Glutamatergic neuron (in vitro differentiated cells): Measurements from ENCODE around the gene DNER. TPM values are rescaled to one million over a fixed set of nuclear protein-coding genes. Genes with fewer than 3 reads are reported as not detected.

ENCODE experiments used
- DNase-seq: peaks from one replicate; pipeline ENCODE4 v3.0.0; 2022
- H3K27ac Mint-ChIP-seq: one replicate; pipeline ENCODE4 v1.8.0; 2020; ENCODE audit warnings: mild to moderate bottlenecking, mixed read lengths, inconsistent platforms; ENCODE audit not compliant: unreplicated experiment
- H3K27me3 Mint-ChIP-seq: one replicate; pipeline ENCODE4 v1.8.0; 2020; ENCODE audit warnings: mild to moderate bottlenecking, moderate library complexity, mixed read lengths, inconsistent platforms; ENCODE audit not compliant: unreplicated experiment
- H3K36me3 Mint-ChIP-seq: one replicate; pipeline ENCODE4 v1.8.0; 2020; ENCODE audit warnings: mild to moderate bottlenecking, mixed read lengths, inconsistent platforms; ENCODE audit not compliant: unreplicated experiment
- H3K4me1 Mint-ChIP-seq: one replicate; pipeline ENCODE4 v1.8.0; 2020; ENCODE audit warnings: mild to moderate bottlenecking, low read depth, mixed read lengths, inconsistent platforms; ENCODE audit not compliant: unreplicated experiment
- H3K4me3 Mint-ChIP-seq: one replicate; pipeline ENCODE4 v1.8.0; 2020; ENCODE audit warnings: mild to moderate bottlenecking, mixed read lengths, inconsistent platforms; ENCODE audit not compliant: unreplicated experiment
- H3K9me3 Mint-ChIP-seq: one replicate; pipeline ENCODE4 v1.8.0; 2020; ENCODE audit warnings: mild to moderate bottlenecking, moderate library complexity, mixed read lengths, inconsistent platforms; ENCODE audit not compliant: unreplicated experiment
- total RNA-seq: library from RNA; stranded (reverse); fragmentation: NEBNext Ultra II Directional; extraction: Animal tissue kit (Norgen Biotek cat#: 25700); gene quantifications from one replicate; pipeline ENCODE4 v1.2.1, GENCODE V29; 2021; ENCODE audit not compliant: unreplicated experiment
- TF ChIP-seq, protein P1 (sequence below): fragments of 200-600 bp; sonication (generic); IDR thresholded peaks from one replicate; pipeline ENCODE4 v1.5.0; 2021; ENCODE audit not compliant: partially characterized antibody, unreplicated experiment

The DNER gene
- total RNA-seq, 1 donor from 2014 or later, result 36.0 TPM

DNA sequence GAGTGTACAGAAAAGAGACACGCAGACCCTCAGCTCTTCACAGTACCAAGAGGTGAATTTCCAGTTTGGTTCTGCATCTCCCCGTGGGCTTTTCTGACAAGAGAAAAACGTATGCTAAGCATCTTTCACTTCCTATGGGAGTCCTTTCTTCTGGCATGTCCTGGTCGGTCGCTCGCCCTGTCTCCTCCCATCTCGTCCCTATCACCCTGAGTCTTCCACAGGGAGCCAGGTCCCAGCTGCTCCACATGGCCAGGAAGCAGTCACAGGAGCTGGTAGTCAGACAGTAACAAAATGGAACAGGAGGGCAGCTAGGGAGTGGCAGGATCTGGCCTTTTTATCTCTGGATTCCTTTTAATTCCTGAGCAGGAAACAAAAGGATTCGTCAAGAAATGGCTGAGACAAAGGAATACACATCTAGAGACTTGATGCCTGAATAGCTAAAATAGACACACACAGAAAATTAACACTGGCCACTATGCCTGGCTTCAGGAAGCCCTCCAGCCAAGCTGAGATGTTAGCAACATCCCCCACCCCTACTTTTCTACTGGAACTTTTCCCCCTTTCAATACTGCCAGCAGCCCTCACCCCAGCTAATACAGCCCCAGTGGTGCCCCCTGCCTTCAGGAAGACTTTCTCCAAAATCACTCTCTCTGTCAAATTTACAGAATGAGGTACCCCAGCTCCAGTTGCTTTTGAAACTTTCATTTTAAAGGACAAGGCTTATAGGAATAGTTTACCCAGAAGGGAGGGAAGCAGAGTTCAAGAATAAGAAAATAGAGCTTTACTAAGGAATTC, 136.1 kb downstream of the DNER start:
- Mint-ChIP-seq H3K4me3 (peak overlapping the region; percentile 20), H3K9me3 (no peaks in the 10 kb centered on the region), H3K27ac (peak overlapping the region; percentile 28), H3K36me3 (no peaks in the 10 kb centered on the region), H3K4me1 (peaks cover 9% of the 10 kb centered on the region), H3K27me3 (peaks cover 3% of the 10 kb centered on the region)
- TF ChIP-seq, protein P1, sequence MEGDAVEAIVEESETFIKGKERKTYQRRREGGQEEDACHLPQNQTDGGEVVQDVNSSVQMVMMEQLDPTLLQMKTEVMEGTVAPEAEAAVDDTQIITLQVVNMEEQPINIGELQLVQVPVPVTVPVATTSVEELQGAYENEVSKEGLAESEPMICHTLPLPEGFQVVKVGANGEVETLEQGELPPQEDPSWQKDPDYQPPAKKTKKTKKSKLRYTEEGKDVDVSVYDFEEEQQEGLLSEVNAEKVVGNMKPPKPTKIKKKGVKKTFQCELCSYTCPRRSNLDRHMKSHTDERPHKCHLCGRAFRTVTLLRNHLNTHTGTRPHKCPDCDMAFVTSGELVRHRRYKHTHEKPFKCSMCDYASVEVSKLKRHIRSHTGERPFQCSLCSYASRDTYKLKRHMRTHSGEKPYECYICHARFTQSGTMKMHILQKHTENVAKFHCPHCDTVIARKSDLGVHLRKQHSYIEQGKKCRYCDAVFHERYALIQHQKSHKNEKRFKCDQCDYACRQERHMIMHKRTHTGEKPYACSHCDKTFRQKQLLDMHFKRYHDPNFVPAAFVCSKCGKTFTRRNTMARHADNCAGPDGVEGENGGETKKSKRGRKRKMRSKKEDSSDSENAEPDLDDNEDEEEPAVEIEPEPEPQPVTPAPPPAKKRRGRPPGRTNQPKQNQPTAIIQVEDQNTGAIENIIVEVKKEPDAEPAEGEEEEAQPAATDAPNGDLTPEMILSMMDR, result no peak
- DNase-seq, result peak; percentile 55

DNA sequence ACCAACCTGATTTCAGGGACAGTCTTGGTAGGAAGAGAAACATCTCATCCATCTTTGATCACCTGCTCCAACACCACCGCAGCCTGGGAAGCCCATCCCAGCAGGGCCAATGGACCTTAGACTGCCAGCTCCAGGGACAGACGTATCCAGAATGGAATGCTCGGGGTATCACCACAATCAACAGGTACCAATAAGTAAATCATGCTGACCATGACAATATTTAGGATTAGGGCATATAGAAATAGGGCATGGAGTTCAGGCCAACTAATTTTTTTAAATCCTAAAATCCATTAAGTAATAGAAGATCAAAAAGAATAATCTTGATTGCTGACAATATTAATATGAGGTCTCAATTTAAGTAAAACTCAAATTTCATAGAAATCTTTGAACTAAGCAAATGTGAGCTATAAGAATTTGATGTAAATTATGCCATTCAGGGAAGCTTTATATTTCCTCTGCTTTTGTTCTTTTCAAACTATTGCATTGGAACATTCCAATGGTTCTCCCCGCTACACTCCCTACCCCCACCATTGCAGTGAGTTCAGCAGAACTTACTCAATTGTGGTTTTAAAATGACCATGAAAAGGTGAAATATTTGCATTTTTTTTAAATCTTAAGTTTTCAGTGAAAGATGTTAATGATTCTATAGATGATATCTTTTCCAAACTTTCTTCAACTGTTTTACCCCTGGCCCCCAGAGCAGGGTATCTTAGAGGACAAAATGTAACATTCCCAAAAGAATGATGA, 138.6 kb downstream of the DNER start:
- H3K27ac Mint-ChIP-seq, result no peak overlapping the region
- H3K4me1 Mint-ChIP-seq, result peaks cover 9% of the 10 kb centered on the region
- no peaks in the 10 kb centered on the region for H3K36me3 Mint-ChIP-seq
- no peak overlapping the region for H3K4me3 Mint-ChIP-seq
- H3K9me3 Mint-ChIP-seq, result no peaks in the 10 kb centered on the region
- TF ChIP-seq, protein P1, result no peak
- H3K27me3 Mint-ChIP-seq, result peaks cover 3% of the 10 kb centered on the region
- DNase-seq, result no peak

DNA sequence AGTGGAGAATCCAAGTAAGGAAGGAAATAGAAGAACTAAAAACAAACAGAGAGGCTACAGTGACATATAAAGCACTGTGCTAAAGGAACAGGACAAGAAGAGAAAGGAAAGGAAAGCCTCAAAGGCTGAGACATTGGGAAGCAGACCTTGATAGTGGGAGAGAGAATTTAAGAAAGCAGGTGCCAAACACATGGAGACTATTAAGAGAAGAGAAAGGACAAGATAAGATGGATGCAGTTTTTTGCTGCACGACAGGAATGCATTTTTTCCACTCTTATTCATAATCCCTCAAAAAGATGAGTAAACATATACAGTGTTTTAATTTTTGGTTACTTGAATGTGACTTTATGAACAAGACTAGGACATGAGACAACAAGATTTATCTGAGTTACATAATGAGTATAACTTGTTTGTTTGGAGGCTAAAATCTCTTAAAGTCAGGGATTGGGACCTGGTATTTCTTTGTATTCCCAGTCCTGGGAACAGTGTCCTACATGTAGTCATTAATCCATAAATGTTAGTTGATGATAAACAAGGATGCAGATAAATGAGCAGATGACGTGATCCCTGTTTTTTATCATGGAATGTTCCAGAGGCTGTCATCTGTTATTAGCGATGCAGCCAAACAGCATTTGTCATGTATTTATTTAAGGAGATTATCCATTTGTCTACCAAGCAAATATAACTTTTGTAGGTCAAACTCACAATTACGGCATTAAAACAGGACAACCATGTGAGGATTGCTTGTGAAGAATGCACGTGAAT, 141.7 kb downstream of the DNER start:
- no peak for DNase-seq
- H3K27me3 Mint-ChIP-seq, result no peaks in the 10 kb centered on the region
- H3K27ac Mint-ChIP-seq, result no peak overlapping the region
- H3K9me3 Mint-ChIP-seq, result no peaks in the 10 kb centered on the region
- H3K4me1 Mint-ChIP-seq, result no peaks in the 10 kb centered on the region
- no peaks in the 10 kb centered on the region for H3K36me3 Mint-ChIP-seq
- no peak overlapping the region for H3K4me3 Mint-ChIP-seq
- TF ChIP-seq, protein P1, result no peak

DNA sequence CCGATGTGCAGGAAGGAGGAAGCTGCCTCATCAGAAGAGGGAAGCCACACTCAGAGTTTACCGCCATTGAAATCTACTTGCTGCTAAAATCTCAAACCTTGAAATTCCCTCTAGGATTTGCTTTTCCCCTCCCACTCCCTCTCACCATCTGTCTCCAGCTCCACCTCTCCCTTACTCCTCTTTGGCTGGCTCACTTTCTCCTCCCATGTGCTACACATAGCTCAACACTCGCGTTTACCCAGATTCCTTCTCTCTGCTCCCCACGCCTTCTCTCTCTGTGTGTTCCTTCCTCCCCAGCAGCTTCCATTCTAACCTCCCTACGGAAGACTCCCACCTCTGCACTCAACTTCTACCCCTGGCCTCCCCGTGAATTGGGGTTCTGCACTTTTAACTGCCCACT, 143.1 kb downstream of the DNER start:
- no peak for DNase-seq
- Mint-ChIP-seq H3K4me3 (no peak overlapping the region), H3K4me1 (no peaks in the 10 kb centered on the region), H3K27ac (no peak overlapping the region), H3K27me3 (no peaks in the 10 kb centered on the region), H3K36me3 (no peaks in the 10 kb centered on the region), H3K9me3 (no peaks in the 10 kb centered on the region)
- TF ChIP-seq, protein P1, result no peak
